PC-3 (cell line): ENCODE measurements around the gene UEVLD.

Experiments
- CTCF ChIP-seq: fragments of 300-600 bp; sonication (generic); conservative IDR thresholded peaks from 2 replicates; pipeline ENCODE4 v1.5.1; 2017; ENCODE audit warnings: antibody characterized with exemption, low read depth, mild to moderate bottlenecking, low read length
- EZH2 ChIP-seq: fragments of 300-600 bp; sonication (generic); IDR thresholded peaks from one replicate; pipeline ENCODE4 v1.6.1; 2017; ENCODE audit warnings: antibody characterized with exemption, mild to moderate bottlenecking, low read length; ENCODE audit not compliant: unreplicated experiment
- EZH2phosphoT487 ChIP-seq: fragments of 300-600 bp; sonication (generic); IDR thresholded peaks from 2 replicates; pipeline ENCODE4 v1.6.1; 2018; ENCODE audit warnings: mild to moderate bottlenecking, antibody characterized with exemption, low read length, borderline replicate concordance

- TF ChIP-seq CTCF (no peak), EZH2phosphoT487 (no peak), EZH2 (no peak)
Observed at GRCh38 chr11:18567081-18567480, 21.5 kb downstream of the UEVLD start.
